Fibroblast of skin of left quadriceps (primary cell): Measurements from ENCODE around the gene TYMS.
A peak's percentile ranks its signal among the peaks of the same experiment; 100 is the strongest.
"Not testable (repeated sequence)": the region's sequence is repeated elsewhere in the genome, so short reads cannot be mapped to it uniquely, and the experiment has no call there.

Source experiments
- DNase-seq, 2 experiments: peaks; one replicate each; pipeline ENCODE4 v3.0.0-alpha.2; 2013; ENCODE audit warnings: low read depth in 2 of 2

The TYMS gene

GRCh38 chr18:677951-678381 is 20.5 kb downstream of the TYMS start:
- DNase-seq = no peak

DNA sequence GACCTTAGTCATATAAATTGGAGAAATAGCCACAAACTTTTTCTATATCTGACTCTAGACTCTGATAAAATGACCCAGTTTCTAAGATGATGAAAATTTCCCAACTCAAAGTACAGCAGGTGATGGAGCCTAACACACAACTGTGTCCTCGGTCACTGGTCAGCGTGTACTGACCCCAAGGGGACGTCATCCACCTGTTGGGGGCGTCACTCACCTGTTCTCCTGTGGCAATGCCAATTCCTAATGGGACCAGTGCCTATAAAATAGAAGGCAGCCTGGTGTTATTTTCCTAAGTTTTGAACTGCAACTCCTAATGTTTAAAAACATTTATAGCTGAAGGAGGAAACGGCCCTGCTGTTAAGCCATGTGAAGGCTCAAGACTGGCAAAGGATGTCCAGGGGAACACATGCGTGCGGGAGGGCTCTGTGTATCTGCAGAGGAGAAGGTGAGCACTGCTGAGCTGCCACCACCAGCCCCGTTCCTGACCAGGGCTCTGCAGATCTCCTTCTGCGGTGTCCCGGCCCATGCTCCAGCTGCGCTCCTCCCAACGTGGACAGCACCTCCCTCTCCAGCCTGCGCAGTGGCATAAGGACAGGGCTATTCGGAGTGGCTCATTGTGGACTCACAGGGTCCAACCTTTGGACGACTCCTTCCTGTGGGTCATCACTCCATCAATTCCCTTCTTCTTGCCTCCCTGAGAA is 21.2 kb downstream of the TYMS start:
- no peak for DNase-seq

- DNase-seq = no peak
These were observed 22.1 kb downstream of the TYMS start for GRCh38 chr18:679516-679915.

DNA sequence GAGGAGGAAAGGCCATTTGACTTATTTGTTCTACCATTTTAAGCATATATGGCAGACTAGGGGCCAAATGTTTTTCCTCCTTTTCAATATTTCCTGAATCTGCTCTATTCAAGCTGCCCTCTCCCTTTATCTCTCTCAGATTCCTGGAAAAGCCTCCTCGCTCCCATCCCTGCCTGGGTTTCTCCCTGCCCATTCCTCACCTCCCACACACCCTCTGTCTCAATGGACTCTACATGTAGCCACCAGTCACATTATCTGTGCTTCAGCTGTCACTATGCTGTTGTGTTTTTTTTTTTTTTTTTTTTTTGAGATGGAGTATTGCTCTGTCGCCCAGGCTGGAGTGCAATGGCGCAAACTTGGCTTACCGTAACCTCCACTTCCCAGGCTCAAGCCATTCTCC is 22.9 kb downstream of the TYMS start:
- no peak for DNase-seq

- DNase-seq = no peak
These were observed 24.5 kb downstream of the TYMS start for GRCh38 chr18:681985-682384.

- DNase-seq = not testable (repeated sequence)
These were observed 25.0 kb downstream of the TYMS start for GRCh38 chr18:682416-682815.

DNA sequence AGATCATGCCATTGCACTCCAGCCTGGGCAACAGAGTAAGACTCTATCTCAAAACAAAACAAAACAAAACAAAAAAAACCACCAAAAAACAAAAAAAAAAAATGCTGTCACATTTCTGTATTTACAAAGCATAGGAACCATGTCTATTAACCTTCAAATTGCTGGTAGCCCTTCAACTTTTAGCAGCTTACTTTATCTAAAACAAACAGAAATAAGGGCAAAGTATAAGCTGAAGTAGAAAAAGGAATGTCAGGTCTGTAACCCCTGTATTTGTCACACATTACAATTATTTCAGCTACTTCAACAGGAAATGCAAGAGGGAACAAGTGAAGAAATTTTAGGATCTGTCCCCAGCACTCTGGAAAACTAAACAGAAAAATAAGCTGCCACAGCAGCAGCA is 25.4 kb downstream of the TYMS start:
- DNase-seq = no peak

DNA sequence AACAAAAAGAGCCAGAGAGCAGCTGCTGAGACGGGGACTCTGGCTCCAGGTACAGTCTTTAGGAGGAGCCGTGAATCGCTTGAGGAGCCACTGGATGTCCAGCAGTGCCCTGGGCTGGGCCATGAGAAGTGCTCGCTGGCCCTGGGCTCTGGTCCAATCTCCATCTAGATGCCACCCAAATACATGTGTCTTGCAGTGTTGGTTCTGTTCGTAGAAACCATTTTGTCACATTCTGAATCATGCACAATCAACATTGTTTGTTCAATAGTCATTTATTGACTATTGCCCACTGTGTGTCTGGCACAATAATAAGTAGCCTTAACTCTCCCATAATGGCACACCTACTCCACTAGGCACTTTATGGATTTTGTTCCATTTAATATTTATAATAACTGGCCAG is 26.1 kb downstream of the TYMS start:
- DNase-seq = no peak

DNA sequence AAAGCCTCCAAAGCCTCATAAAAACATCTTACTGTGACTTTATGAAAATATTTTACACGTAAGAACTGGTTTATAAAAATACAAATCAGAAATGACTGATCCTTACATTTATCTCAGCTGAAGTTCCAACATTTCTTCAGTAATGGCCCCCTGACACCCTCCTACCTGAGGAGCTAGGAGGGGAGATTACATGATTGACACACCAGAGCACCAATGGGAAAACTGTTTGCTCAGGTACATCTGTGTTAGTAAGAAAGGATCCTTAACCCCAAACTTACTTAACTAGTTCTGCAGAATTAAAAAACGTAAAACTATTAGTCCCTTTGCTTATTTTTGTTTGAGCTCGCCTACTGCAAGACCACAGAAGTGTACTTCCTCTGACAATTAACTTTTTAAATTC is 28.0 kb downstream of the TYMS start:
- no peak for DNase-seq

- DNase-seq = no peak
These were observed 29.1 kb downstream of the TYMS start for GRCh38 chr18:686339-687111.

- DNase-seq = no peak
These were observed 30.9 kb downstream of the TYMS start for GRCh38 chr18:688323-688722.

DNA sequence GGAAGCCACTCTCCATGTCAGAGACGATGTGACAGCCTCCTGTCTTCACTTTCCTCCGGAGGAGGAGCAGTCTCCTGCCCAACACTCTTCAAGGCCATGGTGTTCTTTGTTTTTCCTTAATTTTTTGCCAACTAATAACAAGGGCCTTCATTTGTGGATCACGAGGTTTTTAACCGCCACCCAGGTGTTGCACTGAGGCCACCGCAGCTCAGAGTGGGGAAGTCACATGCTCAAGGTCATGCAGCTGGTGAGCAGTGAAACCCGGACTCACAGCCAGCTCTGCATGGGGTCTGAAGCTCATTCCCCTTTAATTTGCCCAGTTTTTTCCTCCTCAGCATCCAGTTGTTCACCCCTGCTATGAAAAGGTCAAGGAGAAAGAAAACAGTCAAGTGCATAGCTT is 35.4 kb downstream of the TYMS start:
- DNase-seq = no peak

GRCh38 chr18:693466-694187 is 36.2 kb downstream of the TYMS start:
- DNase-seq = no peak

DNA sequence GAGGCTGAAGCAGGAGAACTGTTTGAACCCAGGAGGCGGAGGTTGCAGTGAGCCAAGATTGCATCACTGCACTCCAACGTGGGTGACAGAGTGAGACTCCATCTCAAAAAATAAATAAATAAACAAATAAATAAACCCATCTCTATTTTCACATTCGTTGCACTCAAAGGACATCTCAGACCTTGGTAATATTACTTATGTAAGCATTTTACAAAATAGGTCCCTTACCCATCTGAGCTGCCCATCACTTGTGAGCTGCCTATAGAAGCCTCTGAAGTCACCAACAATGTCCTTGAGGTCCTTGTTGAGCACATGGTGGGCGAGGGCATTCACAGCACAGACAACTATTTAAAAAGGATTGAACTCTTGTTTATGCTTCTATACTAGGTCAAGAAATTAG is 39.6 kb downstream of the TYMS start:
- no peak for DNase-seq

DNA sequence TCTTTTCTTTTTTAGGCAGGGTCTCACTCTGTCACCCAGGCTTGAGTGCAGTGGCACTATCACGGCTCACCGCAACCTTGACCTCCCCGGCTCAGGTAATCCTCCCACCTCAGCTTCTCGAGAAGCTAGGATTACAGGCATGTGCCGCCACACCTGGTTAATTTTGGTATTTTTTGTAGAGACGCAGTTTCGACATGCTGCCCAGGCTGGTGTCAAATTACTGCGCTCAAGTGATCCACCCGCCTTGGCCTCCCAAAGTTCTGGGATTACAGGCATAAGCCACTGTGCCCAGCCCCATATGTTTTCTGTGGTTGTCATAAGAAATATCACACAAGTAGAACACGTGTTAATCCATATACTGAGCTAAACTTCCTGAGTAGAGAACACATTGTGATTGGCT is 40.3 kb downstream of the TYMS start:
- no peak for DNase-seq

GRCh38 chr18:703213-703967 is 45.9 kb downstream of the TYMS start:
- DNase-seq = peak; percentile 49 to 55

DNA sequence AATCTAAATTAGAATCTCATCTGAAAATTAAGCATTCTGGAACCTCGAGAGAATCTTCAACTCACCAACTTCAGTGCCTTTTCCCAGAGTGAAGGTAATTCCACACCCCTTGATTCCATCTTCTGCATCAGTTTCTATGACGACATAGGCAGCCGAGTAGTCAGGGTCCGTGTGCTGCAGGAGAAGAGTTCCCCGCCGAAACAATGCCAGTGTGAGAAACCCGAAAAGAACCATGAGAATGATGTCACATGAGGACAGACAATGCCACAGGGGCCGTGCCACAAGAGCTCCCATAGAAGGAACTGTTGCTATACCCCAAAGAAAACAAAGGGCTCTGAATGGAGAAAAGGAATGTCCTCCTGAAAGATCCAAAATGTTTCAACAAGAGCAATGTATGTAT is 49.0 kb downstream of the TYMS start:
- DNase-seq = no peak

DNA sequence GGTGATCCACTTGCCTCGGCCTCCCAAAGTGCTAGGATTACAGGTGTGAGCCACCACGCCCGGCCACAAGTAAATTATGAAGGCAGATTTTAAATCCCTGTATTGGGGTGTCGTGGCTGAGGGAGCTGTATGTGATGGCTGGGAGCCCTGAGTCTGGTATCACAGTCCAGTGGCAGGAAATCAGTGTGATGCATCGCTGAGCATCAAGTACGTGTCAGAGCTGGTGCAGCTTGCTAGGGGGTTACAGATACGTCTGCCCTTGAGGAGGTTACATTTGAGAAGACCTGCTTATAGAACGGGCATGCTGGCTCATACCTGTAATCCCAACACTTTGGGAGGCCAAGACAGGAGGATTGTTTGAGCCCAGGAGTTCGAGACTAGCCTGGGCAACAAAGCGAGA is 50.6 kb downstream of the TYMS start:
- no peak for DNase-seq

- no peak for DNase-seq
These were observed 52.3 kb downstream of the TYMS start for GRCh38 chr18:709771-710170.

DNA sequence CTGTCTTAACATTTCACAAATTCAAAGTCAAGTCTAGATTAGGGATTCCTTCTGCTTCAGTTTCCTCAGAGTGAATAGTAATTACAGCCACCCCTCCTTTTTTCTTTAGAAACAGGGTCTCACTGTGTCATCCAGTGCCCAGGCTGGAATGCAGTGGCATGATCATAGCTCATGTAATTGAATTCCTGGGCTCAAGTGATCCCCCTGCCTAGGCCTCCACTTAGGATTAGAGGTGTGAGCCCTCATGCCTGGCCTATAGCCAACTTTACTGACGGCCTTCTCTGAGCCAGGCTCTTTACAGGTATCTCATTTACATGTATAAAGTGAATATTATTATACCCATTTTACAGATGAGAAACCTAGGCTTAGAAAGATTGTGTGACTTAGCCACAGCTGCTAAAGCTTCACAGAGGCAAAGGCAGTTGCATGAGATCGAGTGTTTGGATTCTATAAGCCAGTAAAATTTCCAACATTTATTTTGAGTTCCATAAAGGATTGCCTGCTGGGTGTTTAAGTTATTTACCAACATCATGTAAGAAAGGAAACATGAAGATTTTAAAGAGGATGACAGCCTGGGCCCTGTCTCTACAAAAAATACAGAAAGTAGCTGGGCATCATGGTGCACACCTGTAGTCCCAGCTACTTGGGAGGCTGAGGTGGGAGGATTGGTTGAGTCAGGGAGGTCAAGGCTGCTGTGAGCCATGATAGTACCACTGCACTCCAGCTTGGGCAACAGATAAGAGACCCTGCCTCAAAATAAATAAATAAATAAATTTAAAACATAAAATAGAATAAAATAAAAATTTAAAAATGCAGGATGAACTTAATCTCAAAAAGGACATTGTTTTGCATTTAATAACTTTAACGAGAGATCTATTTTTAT is 53.2 kb downstream of the TYMS start:
- DNase-seq = no peak

GRCh38 chr18:711310-711656 is 53.8 kb downstream of the TYMS start:
- DNase-seq = no peak
